Measurements from ENCODE around the gene ATP5ME. TPM values are rescaled to one million over a fixed set of nuclear protein-coding genes. Genes with fewer than 3 reads are reported as not detected.

The ATP5ME gene
- total RNA-seq, 6 experiments from 2014 or later = 78.2 to 225 (median 162) TPM

GRCh38 chr4:629915-630641 is 44.0 kb downstream of the ATP5ME start:
- DNase-seq (peak in 2 of 3 donors; percentile 26 to 38), ATAC-seq (no peak)
- Histone ChIP-seq H3K4me1 (no peaks in the 10 kb centered on the region), H3K27ac (no peak overlapping the region), H3K27me3 (no peaks in the 10 kb centered on the region), H3K36me3 (no peaks in the 10 kb centered on the region), H3K9me3 (no peaks in the 10 kb centered on the region), H3K4me3 (no peak overlapping the region)
- TF ChIP-seq POLR2A (IDR thresholded peaks at IDR 0.05) = no peak
- TF ChIP-seq, protein P1, sequence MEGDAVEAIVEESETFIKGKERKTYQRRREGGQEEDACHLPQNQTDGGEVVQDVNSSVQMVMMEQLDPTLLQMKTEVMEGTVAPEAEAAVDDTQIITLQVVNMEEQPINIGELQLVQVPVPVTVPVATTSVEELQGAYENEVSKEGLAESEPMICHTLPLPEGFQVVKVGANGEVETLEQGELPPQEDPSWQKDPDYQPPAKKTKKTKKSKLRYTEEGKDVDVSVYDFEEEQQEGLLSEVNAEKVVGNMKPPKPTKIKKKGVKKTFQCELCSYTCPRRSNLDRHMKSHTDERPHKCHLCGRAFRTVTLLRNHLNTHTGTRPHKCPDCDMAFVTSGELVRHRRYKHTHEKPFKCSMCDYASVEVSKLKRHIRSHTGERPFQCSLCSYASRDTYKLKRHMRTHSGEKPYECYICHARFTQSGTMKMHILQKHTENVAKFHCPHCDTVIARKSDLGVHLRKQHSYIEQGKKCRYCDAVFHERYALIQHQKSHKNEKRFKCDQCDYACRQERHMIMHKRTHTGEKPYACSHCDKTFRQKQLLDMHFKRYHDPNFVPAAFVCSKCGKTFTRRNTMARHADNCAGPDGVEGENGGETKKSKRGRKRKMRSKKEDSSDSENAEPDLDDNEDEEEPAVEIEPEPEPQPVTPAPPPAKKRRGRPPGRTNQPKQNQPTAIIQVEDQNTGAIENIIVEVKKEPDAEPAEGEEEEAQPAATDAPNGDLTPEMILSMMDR (IDR thresholded peaks at IDR 0.05) = no peak
- 20% methylated on average over 2 of the region's 20 CpGs for WGBS (ENCODE audit: insufficient coverage, low coverage, low lambda C conversion rate, missing lambda C conversion rate)
- intact Hi-C loops (cut with DNase I) = no loop called here

GRCh38 chr4:629636-629914 is 44.5 kb downstream of the ATP5ME start:
- H3K9me3 ChIP-seq = no peaks in the 10 kb centered on the region
- H3K4me3 ChIP-seq = no peak overlapping the region
- no peaks in the 10 kb centered on the region for H3K36me3 ChIP-seq
- TF ChIP-seq POLR2A (IDR thresholded peaks at IDR 0.05) = no peak
- TF ChIP-seq, protein P1 (IDR thresholded peaks at IDR 0.05) = no peak
- H3K4me1 ChIP-seq = no peaks in the 10 kb centered on the region
- intact Hi-C loops (cut with DNase I) = no loop called here
- ATAC-seq = no peak
- 84% methylated on average over 5 of the region's 9 CpGs for WGBS (ENCODE audit: insufficient coverage, low coverage, low lambda C conversion rate, missing lambda C conversion rate)
- H3K27ac ChIP-seq = no peak overlapping the region
- H3K27me3 ChIP-seq = no peaks in the 10 kb centered on the region
- peak in 2 of 3 donors; percentile 27 to 33 for DNase-seq

DNA sequence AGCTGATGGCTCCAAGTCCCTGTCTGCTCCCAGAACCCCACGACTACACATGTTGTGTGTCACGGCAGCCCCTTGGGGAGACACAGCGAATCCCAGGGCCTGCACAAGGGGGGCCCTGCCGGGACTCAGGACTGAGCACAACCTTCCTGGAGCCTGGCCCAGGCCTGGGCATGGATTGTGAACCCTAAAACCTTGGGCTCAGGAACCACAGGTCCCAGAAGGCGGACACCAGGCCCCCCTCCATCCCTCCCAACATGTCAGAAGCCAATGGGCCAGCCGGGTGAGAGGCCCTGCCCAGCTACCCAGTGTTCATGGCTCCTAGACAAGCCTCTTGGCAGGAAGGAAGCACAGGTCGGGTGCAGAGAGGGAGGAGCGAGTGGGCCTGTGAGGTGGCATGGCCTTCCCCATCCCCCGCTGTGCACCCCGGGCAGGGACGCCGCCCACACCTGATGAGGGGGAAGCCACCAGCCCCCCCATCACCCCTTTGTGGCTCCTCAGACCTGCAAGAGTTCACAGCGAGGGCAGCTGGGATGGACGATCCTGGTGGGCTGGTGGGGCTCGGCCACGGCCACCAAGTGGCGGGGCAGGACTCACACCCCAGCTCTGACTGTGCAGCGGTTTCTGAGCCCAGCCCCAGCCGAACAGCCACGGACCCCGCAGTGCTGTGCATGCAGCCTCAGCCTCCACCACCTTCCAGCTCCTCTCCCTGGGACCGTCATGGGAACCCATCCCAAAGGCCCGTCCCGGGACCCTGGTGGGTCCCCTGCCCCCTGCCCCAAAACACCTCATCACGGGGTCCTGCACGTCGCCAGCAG is 45.0 kb downstream of the ATP5ME start:
- H3K9me3 ChIP-seq = no peaks in the 10 kb centered on the region
- no peak for TF ChIP-seq POLR2A (IDR thresholded peaks at IDR 0.05)
- TF ChIP-seq, protein P1 (IDR thresholded peaks at IDR 0.05) = no peak
- no peak overlapping the region for H3K4me3 ChIP-seq
- DNase-seq (peak in 2 of 3 donors; percentile 38 to 40), ATAC-seq (no peak)
- no peaks in the 10 kb centered on the region for H3K4me1 ChIP-seq
- WGBS (ENCODE audit: insufficient coverage, low coverage, low lambda C conversion rate, missing lambda C conversion rate) = 79% methylated on average over 2 of the region's 27 CpGs
- H3K27me3 ChIP-seq = no peaks in the 10 kb centered on the region
- H3K36me3 ChIP-seq = no peaks in the 10 kb centered on the region
- intact Hi-C loops (cut with DNase I) = no loop called here
- H3K27ac ChIP-seq = no peak overlapping the region

- DNase-seq = peak in 2 of 3 donors; percentile 33 to 37
- TF ChIP-seq, protein P1 (IDR thresholded peaks at IDR 0.05) = no peak
- no peak for TF ChIP-seq POLR2A (IDR thresholded peaks at IDR 0.05)
- Histone ChIP-seq H3K9me3 (no peaks in the 10 kb centered on the region), H3K27ac (no peak overlapping the region), H3K36me3 (no peaks in the 10 kb centered on the region), H3K4me3 (no peak overlapping the region), H3K27me3 (no peaks in the 10 kb centered on the region), H3K4me1 (no peaks in the 10 kb centered on the region)
- no CpG with 5 or more reads among the region's 17 CpGs for WGBS (ENCODE audit: insufficient coverage, low coverage, low lambda C conversion rate, missing lambda C conversion rate)
- intact Hi-C loops (cut with DNase I) = no loop called here
- no peak for ATAC-seq
These were observed 45.8 kb downstream of the ATP5ME start for GRCh38 chr4:628311-628741.

All from right lobe of liver (tissue), 6 donors.